ENCODE results near the gene RAB12.

- TF ChIP-seq TBL1XR1 (IDR thresholded peaks at IDR 0.05; ENCODE audit: borderline replicate concordance, low read length, partially characterized antibody) (no peak), ZNF788 (CRISPR knock-in tag; IDR thresholded peaks at IDR 0.05; ENCODE audit: borderline replicate concordance) (no peak), ZNF615 (CRISPR knock-in tag; IDR thresholded peaks at IDR 0.05; ENCODE audit: borderline replicate concordance) (no peak), POLR2AphosphoS5 (IDR thresholded peaks at IDR 0.05; ENCODE audit: low read depth, low read length) (no peak), POLR2A (IDR thresholded peaks at IDR 0.05; ENCODE audit: insufficient read depth in 1 of 2, low read depth in 2 of 2, low read length in 2 of 2) (no peak), CEBPB (IDR thresholded peaks at IDR 0.05; ENCODE audit: borderline replicate concordance, low read depth, low read length) (no peak), ZBTB40 (IDR thresholded peaks at IDR 0.05) (no peak), ZBTB40 (CRISPR knock-in tag; IDR thresholded peaks at IDR 0.05) (no peak), SMAD3 (CRISPR knock-in tag; IDR thresholded peaks at IDR 0.05) (no peak), ZNF138 (CRISPR knock-in tag; IDR thresholded peaks at IDR 0.05; ENCODE audit: low read depth) (no peak), ZNF329 (CRISPR knock-in tag; IDR thresholded peaks at IDR 0.05; ENCODE audit: low read depth) (no peak)
- TF ChIP-seq, protein P1, sequence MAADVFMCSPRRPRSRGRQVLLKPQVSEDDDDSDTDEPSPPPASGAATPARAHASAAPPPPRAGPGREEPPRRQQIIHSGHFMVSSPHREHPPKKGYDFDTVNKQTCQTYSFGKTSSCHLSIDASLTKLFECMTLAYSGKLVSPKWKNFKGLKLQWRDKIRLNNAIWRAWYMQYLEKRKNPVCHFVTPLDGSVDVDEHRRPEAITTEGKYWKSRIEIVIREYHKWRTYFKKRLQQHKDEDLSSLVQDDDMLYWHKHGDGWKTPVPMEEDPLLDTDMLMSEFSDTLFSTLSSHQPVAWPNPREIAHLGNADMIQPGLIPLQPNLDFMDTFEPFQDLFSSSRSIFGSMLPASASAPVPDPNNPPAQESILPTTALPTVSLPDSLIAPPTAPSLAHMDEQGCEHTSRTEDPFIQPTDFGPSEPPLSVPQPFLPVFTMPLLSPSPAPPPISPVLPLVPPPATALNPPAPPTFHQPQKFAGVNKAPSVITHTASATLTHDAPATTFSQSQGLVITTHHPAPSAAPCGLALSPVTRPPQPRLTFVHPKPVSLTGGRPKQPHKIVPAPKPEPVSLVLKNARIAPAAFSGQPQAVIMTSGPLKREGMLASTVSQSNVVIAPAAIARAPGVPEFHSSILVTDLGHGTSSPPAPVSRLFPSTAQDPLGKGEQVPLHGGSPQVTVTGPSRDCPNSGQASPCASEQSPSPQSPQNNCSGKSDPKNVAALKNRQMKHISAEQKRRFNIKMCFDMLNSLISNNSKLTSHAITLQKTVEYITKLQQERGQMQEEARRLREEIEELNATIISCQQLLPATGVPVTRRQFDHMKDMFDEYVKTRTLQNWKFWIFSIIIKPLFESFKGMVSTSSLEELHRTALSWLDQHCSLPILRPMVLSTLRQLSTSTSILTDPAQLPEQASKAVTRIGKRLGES (CRISPR knock-in tag; IDR thresholded peaks at IDR 0.05; ENCODE audit: borderline replicate concordance) = no peak
- TF ChIP-seq, protein P2, sequence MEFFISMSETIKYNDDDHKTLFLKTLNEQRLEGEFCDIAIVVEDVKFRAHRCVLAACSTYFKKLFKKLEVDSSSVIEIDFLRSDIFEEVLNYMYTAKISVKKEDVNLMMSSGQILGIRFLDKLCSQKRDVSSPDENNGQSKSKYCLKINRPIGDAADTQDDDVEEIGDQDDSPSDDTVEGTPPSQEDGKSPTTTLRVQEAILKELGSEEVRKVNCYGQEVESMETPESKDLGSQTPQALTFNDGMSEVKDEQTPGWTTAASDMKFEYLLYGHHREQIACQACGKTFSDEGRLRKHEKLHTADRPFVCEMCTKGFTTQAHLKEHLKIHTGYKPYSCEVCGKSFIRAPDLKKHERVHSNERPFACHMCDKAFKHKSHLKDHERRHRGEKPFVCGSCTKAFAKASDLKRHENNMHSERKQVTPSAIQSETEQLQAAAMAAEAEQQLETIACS (CRISPR knock-in tag; IDR thresholded peaks at IDR 0.05) = no peak
- TF ChIP-seq, protein P3, sequence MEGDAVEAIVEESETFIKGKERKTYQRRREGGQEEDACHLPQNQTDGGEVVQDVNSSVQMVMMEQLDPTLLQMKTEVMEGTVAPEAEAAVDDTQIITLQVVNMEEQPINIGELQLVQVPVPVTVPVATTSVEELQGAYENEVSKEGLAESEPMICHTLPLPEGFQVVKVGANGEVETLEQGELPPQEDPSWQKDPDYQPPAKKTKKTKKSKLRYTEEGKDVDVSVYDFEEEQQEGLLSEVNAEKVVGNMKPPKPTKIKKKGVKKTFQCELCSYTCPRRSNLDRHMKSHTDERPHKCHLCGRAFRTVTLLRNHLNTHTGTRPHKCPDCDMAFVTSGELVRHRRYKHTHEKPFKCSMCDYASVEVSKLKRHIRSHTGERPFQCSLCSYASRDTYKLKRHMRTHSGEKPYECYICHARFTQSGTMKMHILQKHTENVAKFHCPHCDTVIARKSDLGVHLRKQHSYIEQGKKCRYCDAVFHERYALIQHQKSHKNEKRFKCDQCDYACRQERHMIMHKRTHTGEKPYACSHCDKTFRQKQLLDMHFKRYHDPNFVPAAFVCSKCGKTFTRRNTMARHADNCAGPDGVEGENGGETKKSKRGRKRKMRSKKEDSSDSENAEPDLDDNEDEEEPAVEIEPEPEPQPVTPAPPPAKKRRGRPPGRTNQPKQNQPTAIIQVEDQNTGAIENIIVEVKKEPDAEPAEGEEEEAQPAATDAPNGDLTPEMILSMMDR (CRISPR knock-in tag; IDR thresholded peaks at IDR 0.05) = no peak
- TF ChIP-seq, protein P4, sequence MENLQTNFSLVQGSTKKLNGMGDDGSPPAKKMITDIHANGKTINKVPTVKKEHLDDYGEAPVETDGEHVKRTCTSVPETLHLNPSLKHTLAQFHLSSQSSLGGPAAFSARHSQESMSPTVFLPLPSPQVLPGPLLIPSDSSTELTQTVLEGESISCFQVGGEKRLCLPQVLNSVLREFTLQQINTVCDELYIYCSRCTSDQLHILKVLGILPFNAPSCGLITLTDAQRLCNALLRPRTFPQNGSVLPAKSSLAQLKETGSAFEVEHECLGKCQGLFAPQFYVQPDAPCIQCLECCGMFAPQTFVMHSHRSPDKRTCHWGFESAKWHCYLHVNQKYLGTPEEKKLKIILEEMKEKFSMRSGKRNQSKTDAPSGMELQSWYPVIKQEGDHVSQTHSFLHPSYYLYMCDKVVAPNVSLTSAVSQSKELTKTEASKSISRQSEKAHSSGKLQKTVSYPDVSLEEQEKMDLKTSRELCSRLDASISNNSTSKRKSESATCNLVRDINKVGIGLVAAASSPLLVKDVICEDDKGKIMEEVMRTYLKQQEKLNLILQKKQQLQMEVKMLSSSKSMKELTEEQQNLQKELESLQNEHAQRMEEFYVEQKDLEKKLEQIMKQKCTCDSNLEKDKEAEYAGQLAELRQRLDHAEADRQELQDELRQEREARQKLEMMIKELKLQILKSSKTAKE (CRISPR knock-in tag; IDR thresholded peaks at IDR 0.05; ENCODE audit: borderline replicate concordance) = no peak
These were observed 8.7 kb downstream of the RAB12 start for GRCh38 chr18:8617907-8618306.

Data from HepG2 (cell line).